Astrocyte (in vitro differentiated cells and primary cell): Measurements from ENCODE around the gene AFF4.

Experiments
- CTCF ChIP-seq: IDR thresholded peaks from 2 replicates; pipeline ENCODE4 v1.5.1; 2011; ENCODE audit warnings: low read depth, mild to moderate bottlenecking, inconsistent platforms, low read length, moderate library complexity; ENCODE audit not compliant: insufficient read depth
- EZH2 ChIP-seq: IDR thresholded peaks from 2 replicates; pipeline ENCODE4 v1.6.1; 2012; ENCODE audit warnings: mild to moderate bottlenecking, low read length, inconsistent platforms; ENCODE audit not compliant: insufficient read depth

GRCh38 chr5:132884548-132884947 lies 78.9 kb downstream of the AFF4 start:
- no peak for TF ChIP-seq EZH2
- no peak for TF ChIP-seq CTCF
